Right lobe of liver (tissue), 4 donors: ENCODE measurements around the gene SPECC1L.

Source experiments
- CTCF ChIP-seq, 4 donors: fragments of 200-600 bp in 3 of 4; fragments of 450-650 bp in 1 of 4; IDR thresholded peaks; one replicate each; pipeline versions ENCODE4 v1.5.1 to v1.8.0; 2016 to 2022; ENCODE audit warnings: antibody characterized with exemption in 4 of 4, mild to moderate bottlenecking in 2 of 4
- POLR2A ChIP-seq: fragments of 450-650 bp; IDR thresholded peaks from one replicate; pipeline ENCODE4 v1.6.1; 2017; ENCODE audit warnings: antibody characterized with exemption, mild to moderate bottlenecking
- donor health status: DM: no; HTN: no; CAD: no.
- donor health status: DM: no; HTN: no; CAD: no.
- donor health status: DM: no; HTN: yes; CAD: no.

GRCh38 chr22:24427500-24428164, 157.0 kb downstream of the SPECC1L start, which contains the start of gene ADORA2A:
- TF ChIP-seq CTCF (IDR thresholded peaks at IDR 0.05) (no peak), POLR2A (no peak)
